ENCODE measurements around the gene TNRC6C.

- TF ChIP-seq EZH2 (IDR thresholded peaks at IDR 0.05; ENCODE audit: low read length), result no peak
- TF ChIP-seq CTCF (optimal IDR thresholded peaks at IDR 0.05 in 1 of 3, IDR thresholded peaks at IDR 0.05 in 1 of 3, conservative IDR thresholded peaks at IDR 0.05 in 1 of 3; ENCODE audit: extremely low read depth in 1 of 3, insufficient read depth in 2 of 3, low read length in 3 of 3), result no peak
These were observed 43.1 kb downstream of the TNRC6C start for GRCh38 chr17:78001612-78002011.

Data from keratinocyte (primary cell).